Measurements from ENCODE around the gene ANGPT4. TPM values are rescaled to one million over a fixed set of nuclear protein-coding genes. Genes with fewer than 3 reads are reported as not detected.

The ANGPT4 gene
- total and polyA plus RNA-seq, 10 donors: 0.03 to 0.06 TPM; not detected in 8

DNA sequence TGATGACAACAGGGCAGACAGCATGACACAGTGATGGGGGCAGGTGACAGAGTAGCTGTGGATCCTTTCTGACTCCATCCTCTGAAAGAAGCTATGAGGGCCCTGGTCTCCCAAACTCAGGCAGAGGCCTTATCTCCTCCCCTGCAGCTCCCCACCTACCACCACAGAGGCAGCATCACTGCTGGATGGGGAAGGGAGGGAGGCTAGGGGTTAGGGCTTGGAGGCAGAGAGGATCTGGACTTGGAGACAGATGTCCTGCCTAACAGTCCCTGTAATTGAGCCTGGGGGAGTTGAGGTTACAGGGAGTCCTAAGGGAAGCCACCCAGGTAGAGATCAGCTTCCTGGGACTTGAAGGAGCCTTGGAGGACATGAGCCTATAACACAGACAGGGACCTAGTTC, 44.7 kb downstream of the ANGPT4 start:
- peak; percentile 56 for DNase-seq
- intact Hi-C loops (cut with DNase I; ENCODE audit: low total_unique reads): no loop called here
- no peaks in the 10 kb centered on the region for H3K36me3 ChIP-seq

DNA sequence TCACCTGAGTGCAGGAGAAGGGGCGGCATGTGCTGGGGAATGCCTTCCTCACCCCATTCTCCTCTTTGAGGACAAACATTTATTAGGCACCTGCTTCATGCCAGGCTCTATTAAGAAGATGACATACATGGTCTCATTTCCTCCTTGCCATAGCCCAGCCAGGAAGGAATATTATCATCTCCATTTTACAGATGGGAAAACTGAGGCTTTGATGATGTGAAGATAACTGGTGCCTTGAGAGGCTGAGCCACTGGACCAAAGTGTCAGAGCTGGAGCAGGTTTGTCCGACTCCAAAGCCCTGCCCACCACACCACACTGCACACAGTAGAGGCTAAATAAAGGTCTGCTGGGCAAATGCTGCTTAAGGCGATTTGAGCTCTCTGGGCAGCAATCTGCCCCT, 45.4 kb downstream of the ANGPT4 start:
- no peaks in the 10 kb centered on the region for H3K9me3 ChIP-seq
- H3K4me1 ChIP-seq: no peaks in the 10 kb centered on the region
- no peak overlapping the region for H3K4me3 ChIP-seq
- no peaks in the 10 kb centered on the region for H3K27me3 ChIP-seq (replicated peaks in 1 of 7)
- WGBS, 5 donors: 74 to 94% (median 86%) methylated on average over 3 of the region's 3 CpGs
- DNase-seq: no peak
- no peaks in the 10 kb centered on the region for H3K36me3 ChIP-seq
- intact Hi-C loops (cut with DNase I; ENCODE audit: low total_unique reads): no loop called here
- TF ChIP-seq POLR2AphosphoS5 (IDR thresholded peaks at IDR 0.05): no peak
- TF ChIP-seq, protein P1, sequence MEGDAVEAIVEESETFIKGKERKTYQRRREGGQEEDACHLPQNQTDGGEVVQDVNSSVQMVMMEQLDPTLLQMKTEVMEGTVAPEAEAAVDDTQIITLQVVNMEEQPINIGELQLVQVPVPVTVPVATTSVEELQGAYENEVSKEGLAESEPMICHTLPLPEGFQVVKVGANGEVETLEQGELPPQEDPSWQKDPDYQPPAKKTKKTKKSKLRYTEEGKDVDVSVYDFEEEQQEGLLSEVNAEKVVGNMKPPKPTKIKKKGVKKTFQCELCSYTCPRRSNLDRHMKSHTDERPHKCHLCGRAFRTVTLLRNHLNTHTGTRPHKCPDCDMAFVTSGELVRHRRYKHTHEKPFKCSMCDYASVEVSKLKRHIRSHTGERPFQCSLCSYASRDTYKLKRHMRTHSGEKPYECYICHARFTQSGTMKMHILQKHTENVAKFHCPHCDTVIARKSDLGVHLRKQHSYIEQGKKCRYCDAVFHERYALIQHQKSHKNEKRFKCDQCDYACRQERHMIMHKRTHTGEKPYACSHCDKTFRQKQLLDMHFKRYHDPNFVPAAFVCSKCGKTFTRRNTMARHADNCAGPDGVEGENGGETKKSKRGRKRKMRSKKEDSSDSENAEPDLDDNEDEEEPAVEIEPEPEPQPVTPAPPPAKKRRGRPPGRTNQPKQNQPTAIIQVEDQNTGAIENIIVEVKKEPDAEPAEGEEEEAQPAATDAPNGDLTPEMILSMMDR (IDR thresholded peaks at IDR 0.05 in 8 of 11, conservative IDR thresholded peaks at IDR 0.05 in 3 of 11): no peak
- TF ChIP-seq POLR2A (IDR thresholded peaks at IDR 0.05): no peak
- no peak overlapping the region for H3K27ac ChIP-seq

More for the DNA sequence above, 44.7 kb downstream of the ANGPT4 start:
- no peaks in the 10 kb centered on the region for H3K4me1 ChIP-seq
- H3K27me3 ChIP-seq (replicated peaks in 1 of 7): no peaks in the 10 kb centered on the region
- no peak overlapping the region for H3K4me3 ChIP-seq
- no peaks in the 10 kb centered on the region for H3K9me3 ChIP-seq
- H3K27ac ChIP-seq: no peak overlapping the region
- TF ChIP-seq, protein P1 (IDR thresholded peaks at IDR 0.05 in 8 of 11, conservative IDR thresholded peaks at IDR 0.05 in 3 of 11): no peak
- TF ChIP-seq POLR2A (IDR thresholded peaks at IDR 0.05) (no peak), POLR2AphosphoS5 (IDR thresholded peaks at IDR 0.05) (no peak)

DNA sequence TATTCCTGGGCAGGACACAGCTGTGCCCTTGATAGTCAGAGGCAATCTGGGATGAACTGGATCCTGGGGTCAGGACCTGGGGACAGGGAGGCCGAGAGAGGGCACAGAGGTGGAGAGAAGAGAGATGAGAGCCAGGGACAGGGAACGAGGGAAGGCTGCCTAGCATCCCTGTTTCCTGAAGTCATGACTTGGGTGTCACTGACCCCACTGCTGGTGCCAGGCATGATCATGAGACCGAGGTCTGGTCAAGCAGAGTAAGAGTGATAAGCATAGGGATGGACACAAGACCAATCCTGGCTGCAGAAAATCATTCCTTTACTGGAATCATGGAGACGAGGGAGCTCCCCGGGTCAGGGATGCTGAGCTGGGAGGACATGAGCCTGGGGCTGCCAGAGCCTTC, 46.5 kb downstream of the ANGPT4 start:
- H3K27ac ChIP-seq: no peak overlapping the region
- intact Hi-C loops (cut with DNase I; ENCODE audit: low total_unique reads): no loop called here
- 61 to 86% (median 79%) methylated on average over 5 of the region's 5 CpGs for WGBS, 5 donors
- peak; percentile 21 for DNase-seq
- no peaks in the 10 kb centered on the region for H3K9me3 ChIP-seq
- H3K4me1 ChIP-seq: no peaks in the 10 kb centered on the region
- H3K36me3 ChIP-seq: no peaks in the 10 kb centered on the region
- no peak overlapping the region for H3K4me3 ChIP-seq
- TF ChIP-seq POLR2A (IDR thresholded peaks at IDR 0.05) (no peak), POLR2AphosphoS5 (IDR thresholded peaks at IDR 0.05) (no peak)
- TF ChIP-seq, protein P1 (IDR thresholded peaks at IDR 0.05 in 8 of 11, conservative IDR thresholded peaks at IDR 0.05 in 3 of 11): no peak
- H3K27me3 ChIP-seq (replicated peaks in 1 of 7): no peaks in the 10 kb centered on the region

DNA sequence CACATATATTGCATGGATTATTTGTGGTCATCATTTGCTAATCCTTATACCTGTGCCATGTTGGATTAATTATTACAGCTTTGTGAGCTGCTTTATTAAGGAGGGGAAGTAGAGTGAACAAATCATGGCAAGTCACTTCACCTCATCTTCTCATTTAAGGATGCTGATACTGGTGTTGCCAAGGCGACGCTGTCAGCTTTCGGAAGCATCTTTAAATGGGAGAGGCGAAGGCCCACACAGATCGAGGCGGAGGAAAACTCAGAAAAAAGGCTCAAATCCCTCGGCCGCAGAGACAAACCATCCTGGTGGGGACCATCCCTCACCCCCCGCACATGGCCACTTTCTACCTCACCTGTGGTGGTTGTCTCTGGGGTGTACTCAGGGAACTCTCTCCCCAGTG, 47.9 kb downstream of the ANGPT4 start:
- Histone ChIP-seq H3K36me3 (no peaks in the 10 kb centered on the region), H3K27me3 (replicated peaks in 1 of 7) (no peaks in the 10 kb centered on the region), H3K4me1 (no peaks in the 10 kb centered on the region), H3K9me3 (no peaks in the 10 kb centered on the region), H3K27ac (no peak overlapping the region), H3K4me3 (no peak overlapping the region)
- WGBS, 5 donors: 92 to 96% (median 95%) methylated on average over 9 of the region's 9 CpGs
- intact Hi-C loops (cut with DNase I; ENCODE audit: low total_unique reads): no loop called here
- DNase-seq: no peak
- TF ChIP-seq, protein P1 (IDR thresholded peaks at IDR 0.05 in 8 of 11, conservative IDR thresholded peaks at IDR 0.05 in 3 of 11): no peak
- TF ChIP-seq POLR2AphosphoS5 (IDR thresholded peaks at IDR 0.05): no peak
- no peak for TF ChIP-seq POLR2A (IDR thresholded peaks at IDR 0.05)

All from spleen (tissue), 11 donors.